Stimulated activated naive CD8-positive, alpha-beta T cell treated with anti-CD3 and anti-CD28 coated beads, Interleukin-15, Interleukin-2, amounts not matched to agents 100 ng/mL and 50 ng/mL, for 24 hours (primary cell): Measurements from ENCODE around the gene CDH4.

ENCODE experiments used
- H3K27ac Mint-ChIP-seq: one replicate; pipeline ENCODE4 v1.8.0; 2021; ENCODE audit warnings: mild to moderate bottlenecking, mixed read lengths
- H3K27me3 Mint-ChIP-seq: one replicate; pipeline ENCODE4 v1.8.0; 2021; ENCODE audit warnings: mixed read lengths
- H3K36me3 Mint-ChIP-seq: one replicate; pipeline ENCODE4 v1.8.0; 2021; ENCODE audit warnings: low read depth, mixed read lengths
- H3K4me1 Mint-ChIP-seq: one replicate; pipeline ENCODE4 v1.8.0; 2021; ENCODE audit warnings: low read depth, mixed read lengths
- H3K4me3 Mint-ChIP-seq: one replicate; pipeline ENCODE4 v1.8.0; 2021; ENCODE audit warnings: mild to moderate bottlenecking, mixed read lengths
- H3K9me3 Mint-ChIP-seq: one replicate; pipeline ENCODE4 v1.8.0; 2021; ENCODE audit warnings: mixed read lengths

The CDH4 gene

DNA sequence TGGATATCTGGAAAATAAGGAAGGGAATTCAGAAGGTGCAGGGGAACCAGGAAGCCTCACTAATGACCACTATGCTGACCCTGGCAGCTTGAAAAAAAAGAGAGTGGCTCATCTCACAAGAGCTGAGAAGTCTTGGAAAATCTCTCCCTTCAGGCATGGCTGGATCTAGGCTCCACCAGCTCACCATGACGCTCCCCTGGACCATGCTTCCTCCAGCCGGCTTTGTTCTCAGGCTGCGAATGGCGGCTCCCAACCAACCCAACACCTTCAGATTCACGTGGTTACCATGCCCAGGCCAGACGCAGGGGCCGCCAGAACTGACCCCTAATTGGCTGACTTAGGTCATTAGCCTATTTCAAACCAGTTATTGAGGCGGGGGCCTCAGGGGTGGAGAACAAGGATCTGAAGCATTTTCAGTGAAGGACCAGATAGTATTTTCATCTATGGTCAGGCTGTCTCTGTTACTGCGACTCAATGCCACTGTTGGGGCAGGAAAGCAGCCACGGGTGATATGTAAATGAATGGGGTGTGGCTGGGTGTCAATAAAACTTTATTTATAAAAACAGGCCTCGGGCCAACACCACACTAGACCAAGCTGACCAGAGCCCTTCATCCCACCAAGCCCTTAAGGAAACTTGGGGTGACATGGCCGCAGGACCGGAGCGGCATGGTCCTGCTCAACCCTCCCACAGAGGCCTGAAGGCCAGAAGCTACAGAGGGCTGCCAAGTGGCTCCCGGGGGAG is 653.9 kb downstream of the CDH4 start:
- H3K4me3 Mint-ChIP-seq: no peak overlapping the region
- no peak overlapping the region for H3K27ac Mint-ChIP-seq
- no peaks in the 10 kb centered on the region for H3K4me1 Mint-ChIP-seq
- H3K9me3 Mint-ChIP-seq: no peaks in the 10 kb centered on the region
- H3K36me3 Mint-ChIP-seq: no peaks in the 10 kb centered on the region
- no peaks in the 10 kb centered on the region for H3K27me3 Mint-ChIP-seq

- Mint-ChIP-seq H3K27me3 (no peaks in the 10 kb centered on the region), H3K36me3 (no peaks in the 10 kb centered on the region), H3K27ac (no peak overlapping the region), H3K4me3 (no peak overlapping the region), H3K4me1 (no peaks in the 10 kb centered on the region), H3K9me3 (no peaks in the 10 kb centered on the region)
These were observed 655.2 kb downstream of the CDH4 start for GRCh38 chr20:61907081-61907891.

- no peaks in the 10 kb centered on the region for H3K9me3 Mint-ChIP-seq
- no peak overlapping the region for H3K27ac Mint-ChIP-seq
- no peaks in the 10 kb centered on the region for H3K27me3 Mint-ChIP-seq
- no peaks in the 10 kb centered on the region for H3K4me1 Mint-ChIP-seq
- no peak overlapping the region for H3K4me3 Mint-ChIP-seq
- no peaks in the 10 kb centered on the region for H3K36me3 Mint-ChIP-seq
These were observed 656.3 kb downstream of the CDH4 start for GRCh38 chr20:61908057-61909026.

- Mint-ChIP-seq H3K4me1 (no peaks in the 10 kb centered on the region), H3K36me3 (no peaks in the 10 kb centered on the region), H3K4me3 (no peak overlapping the region), H3K9me3 (no peaks in the 10 kb centered on the region), H3K27ac (no peak overlapping the region), H3K27me3 (no peaks in the 10 kb centered on the region)
These were observed 657.0 kb downstream of the CDH4 start for GRCh38 chr20:61909028-61909427.

GRCh38 chr20:61909821-61910220 is 657.8 kb downstream of the CDH4 start:
- no peaks in the 10 kb centered on the region for H3K36me3 Mint-ChIP-seq
- H3K9me3 Mint-ChIP-seq: no peaks in the 10 kb centered on the region
- no peak overlapping the region for H3K27ac Mint-ChIP-seq
- H3K27me3 Mint-ChIP-seq: no peaks in the 10 kb centered on the region
- no peak overlapping the region for H3K4me3 Mint-ChIP-seq
- no peaks in the 10 kb centered on the region for H3K4me1 Mint-ChIP-seq

DNA sequence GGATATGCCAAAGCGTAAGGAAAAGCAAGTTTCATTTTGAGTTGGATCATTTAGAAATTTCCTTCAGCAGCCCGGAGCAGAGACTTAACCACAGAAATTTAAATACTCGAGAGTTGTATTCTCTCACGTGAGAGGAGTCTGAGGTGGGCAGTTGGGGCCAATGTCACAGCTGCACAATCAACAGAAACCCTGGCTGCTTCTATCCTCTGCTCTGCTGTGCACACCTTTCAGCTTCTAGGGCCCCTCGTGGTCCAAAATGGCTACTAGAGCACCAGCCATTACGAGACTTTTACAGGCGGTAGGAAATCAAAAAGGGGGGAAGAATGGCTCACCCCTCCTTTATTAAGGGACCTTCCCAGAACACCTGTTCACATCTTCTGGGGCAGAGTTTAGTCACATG is 659.8 kb downstream of the CDH4 start:
- Mint-ChIP-seq H3K36me3 (no peaks in the 10 kb centered on the region), H3K27ac (no peak overlapping the region), H3K9me3 (no peaks in the 10 kb centered on the region), H3K27me3 (peaks cover 5% of the 10 kb centered on the region), H3K4me1 (no peaks in the 10 kb centered on the region), H3K4me3 (no peak overlapping the region)

DNA sequence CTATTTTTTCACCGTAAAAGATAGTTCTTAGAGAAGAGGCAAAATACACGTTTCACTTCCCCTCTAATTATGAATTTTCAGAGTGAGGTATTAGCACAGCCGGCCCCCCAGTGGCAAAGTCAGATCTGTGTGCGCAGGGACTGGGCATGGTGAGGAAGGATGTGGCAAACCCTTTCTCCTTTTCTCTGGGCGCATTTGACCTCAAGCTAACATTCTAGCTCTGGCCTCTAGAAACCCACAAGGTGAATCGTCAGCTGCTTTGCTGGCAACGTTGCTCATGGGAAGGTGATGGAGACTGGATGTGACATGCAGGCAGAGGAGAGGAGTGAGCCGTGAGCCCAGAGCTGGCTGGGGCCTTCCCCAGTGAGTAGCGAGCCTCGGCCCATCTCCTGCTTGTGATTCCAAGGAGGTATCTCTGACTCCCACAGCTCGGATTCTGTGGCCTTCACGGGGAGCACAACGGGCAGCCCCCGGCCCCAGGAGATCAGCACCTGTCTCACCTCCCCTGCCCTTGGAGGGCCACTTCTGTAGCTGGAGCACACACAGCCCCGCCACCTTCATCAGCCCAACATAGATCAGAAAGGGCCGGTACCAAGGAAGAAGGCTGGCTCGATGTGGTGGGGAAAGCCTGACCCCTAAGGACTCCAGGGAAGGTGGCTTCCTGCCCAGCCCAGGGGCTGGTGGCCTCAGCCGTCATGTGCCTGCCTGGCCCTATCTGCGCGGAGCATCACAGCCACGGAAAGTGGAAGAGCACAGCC is 660.8 kb downstream of the CDH4 start:
- no peaks in the 10 kb centered on the region for H3K4me1 Mint-ChIP-seq
- H3K27me3 Mint-ChIP-seq: peaks cover 5% of the 10 kb centered on the region
- no peaks in the 10 kb centered on the region for H3K9me3 Mint-ChIP-seq
- H3K27ac Mint-ChIP-seq: no peak overlapping the region
- H3K4me3 Mint-ChIP-seq: no peak overlapping the region
- no peaks in the 10 kb centered on the region for H3K36me3 Mint-ChIP-seq

DNA sequence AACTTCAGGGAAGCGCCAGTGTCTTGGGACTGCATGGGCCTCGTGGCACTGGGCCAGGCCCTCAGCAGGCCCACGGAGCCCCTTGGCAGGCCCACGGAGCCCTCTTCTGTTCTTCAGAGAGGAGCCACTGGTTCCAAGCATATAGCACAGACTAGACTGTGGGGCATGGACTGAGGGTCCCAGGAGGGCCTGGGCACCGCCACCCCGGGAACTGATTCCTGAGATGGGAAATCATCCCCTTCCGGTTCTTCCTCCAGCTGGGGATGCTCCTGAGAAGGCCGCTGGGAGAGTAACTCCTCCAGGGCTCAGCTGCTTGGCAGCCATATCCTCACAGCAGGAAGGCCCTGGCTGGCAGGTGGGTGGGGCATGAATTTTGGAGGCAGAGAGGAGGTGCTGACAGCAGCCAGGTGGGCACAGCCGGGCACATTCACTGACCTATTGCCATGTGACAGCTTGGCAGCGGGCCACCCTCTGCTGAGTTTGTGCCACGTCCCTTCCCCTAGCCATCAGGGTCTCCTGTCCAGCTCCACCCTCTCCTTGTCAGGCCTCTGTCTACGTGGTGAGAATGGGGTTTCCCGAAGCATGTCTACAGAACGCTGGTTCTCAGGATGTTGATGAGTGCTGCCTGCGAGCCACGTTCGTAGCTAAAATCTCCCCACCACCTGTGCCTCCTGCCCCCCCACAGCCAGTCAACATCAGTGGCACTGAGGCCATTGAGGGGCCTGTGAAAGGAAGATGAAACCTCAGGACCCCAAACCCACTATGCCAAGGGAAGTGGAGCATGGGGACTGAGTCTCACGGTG is 661.6 kb downstream of the CDH4 start:
- Mint-ChIP-seq H3K27ac (no peak overlapping the region), H3K27me3 (peaks cover 5% of the 10 kb centered on the region), H3K4me1 (no peaks in the 10 kb centered on the region), H3K9me3 (no peaks in the 10 kb centered on the region), H3K36me3 (no peaks in the 10 kb centered on the region), H3K4me3 (no peak overlapping the region)

DNA sequence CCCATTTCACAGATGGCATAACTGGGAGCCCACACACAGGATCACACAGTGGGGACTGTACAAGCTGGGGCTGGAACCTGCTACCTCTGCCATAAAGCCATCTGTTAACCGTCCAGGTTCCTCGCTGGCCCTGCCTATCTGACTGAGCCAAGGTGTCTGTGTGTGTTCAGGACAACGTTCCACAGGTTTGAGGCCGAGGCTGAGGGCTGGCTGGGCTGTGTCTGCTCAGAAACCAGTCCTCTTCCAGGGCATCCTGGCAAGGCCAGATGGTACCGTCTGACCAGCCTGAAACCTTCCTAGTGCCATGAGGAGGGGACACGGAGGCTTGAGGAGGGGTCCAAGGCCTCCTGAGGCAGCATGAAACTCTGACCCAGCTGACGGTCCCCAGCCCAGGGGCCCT is 663.0 kb downstream of the CDH4 start:
- Mint-ChIP-seq H3K36me3 (no peaks in the 10 kb centered on the region), H3K27ac (no peak overlapping the region), H3K4me3 (no peak overlapping the region), H3K4me1 (no peaks in the 10 kb centered on the region), H3K27me3 (peaks cover 5% of the 10 kb centered on the region), H3K9me3 (no peaks in the 10 kb centered on the region)

DNA sequence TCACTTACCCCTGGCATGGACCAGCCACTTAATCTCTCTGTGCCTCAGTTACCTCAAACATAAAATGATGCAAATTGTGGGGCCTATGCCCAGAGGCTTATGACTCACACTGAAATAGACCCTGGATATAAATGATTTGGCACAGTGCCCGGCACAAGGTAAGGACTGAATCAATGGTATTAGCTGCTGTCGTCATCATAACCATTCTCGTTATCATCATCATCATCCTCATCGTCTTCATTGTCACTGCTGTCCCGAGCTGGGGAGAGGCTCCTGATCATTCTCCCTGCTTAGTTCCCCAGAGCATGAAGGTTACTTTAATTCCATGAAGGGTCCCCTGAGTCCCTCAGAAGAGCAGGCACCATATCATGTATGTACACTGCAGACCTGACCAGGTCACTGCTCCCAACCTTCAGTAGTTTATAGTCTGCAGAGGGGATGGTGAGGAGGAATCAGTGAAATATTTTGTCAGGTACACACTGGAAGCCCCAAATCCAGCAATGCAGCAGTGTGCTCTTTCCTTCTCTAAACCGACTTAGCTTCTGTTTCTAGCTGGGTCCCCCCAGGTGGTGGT is 664.3 kb downstream of the CDH4 start:
- Mint-ChIP-seq H3K4me3 (no peak overlapping the region), H3K36me3 (no peaks in the 10 kb centered on the region), H3K27ac (no peak overlapping the region), H3K9me3 (no peaks in the 10 kb centered on the region), H3K4me1 (no peaks in the 10 kb centered on the region), H3K27me3 (peaks cover 5% of the 10 kb centered on the region)

DNA sequence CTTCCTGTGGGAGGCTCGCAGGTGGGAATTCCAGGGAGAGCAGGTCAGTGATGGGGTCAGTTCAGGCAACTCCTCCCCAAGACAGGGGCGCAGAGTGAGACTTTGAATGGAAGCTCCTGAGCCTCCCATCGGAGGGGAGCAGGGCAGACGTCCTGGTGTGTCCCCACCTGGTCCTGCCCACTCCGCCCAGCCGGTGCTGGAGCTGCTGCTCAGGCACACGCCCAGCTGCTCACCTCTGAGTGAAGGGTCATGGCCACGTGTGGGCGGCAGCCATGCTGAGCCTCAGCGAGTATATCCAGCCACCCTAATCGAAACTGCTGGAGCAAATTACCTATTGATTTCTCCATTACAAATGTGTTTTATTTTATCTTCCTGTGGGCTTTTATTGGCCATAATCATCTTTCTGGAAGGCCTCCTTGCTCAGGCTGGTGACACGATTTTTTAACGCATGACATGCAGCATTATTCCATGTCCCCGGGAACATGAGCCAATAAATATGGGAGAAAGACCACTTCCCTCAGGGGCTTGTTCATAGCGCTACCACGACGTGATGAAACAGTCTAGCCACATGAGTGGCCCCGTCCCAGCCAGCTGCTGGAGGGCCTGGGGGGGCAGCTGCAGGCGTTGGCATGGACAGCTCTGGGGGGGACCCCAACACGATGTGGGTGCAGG is 665.5 kb downstream of the CDH4 start:
- H3K36me3 Mint-ChIP-seq: no peaks in the 10 kb centered on the region
- no peaks in the 10 kb centered on the region for H3K4me1 Mint-ChIP-seq
- H3K9me3 Mint-ChIP-seq: no peaks in the 10 kb centered on the region
- H3K4me3 Mint-ChIP-seq: no peak overlapping the region
- peaks cover 5% of the 10 kb centered on the region for H3K27me3 Mint-ChIP-seq
- H3K27ac Mint-ChIP-seq: no peak overlapping the region

GRCh38 chr20:61918548-61918947 is 666.5 kb downstream of the CDH4 start:
- Mint-ChIP-seq H3K27me3 (peaks cover 5% of the 10 kb centered on the region), H3K9me3 (no peaks in the 10 kb centered on the region), H3K4me3 (no peak overlapping the region), H3K36me3 (no peaks in the 10 kb centered on the region), H3K27ac (no peak overlapping the region), H3K4me1 (no peaks in the 10 kb centered on the region)

GRCh38 chr20:61919239-61919638 is 667.2 kb downstream of the CDH4 start:
- peaks cover 5% of the 10 kb centered on the region for H3K27me3 Mint-ChIP-seq
- no peak overlapping the region for H3K4me3 Mint-ChIP-seq
- no peak overlapping the region for H3K27ac Mint-ChIP-seq

More at GRCh38 chr20:61919239-61919638, 667.2 kb downstream of the CDH4 start:
- no peaks in the 10 kb centered on the region for H3K36me3 Mint-ChIP-seq
- H3K4me1 Mint-ChIP-seq: no peaks in the 10 kb centered on the region
- H3K9me3 Mint-ChIP-seq: no peaks in the 10 kb centered on the region
